ENCODE data around the gene DYNC2H1.

DYNC2H1 gene

GRCh38 chr11:103420593-103420992, 311.4 kb downstream of the DYNC2H1 start:
- DNase-seq (ENCODE audit: low read depth): no peak
- Histone ChIP-seq H3K4me1 (ENCODE audit: control insufficient read depth, insufficient read depth, low read length) (no peaks in the 10 kb centered on the region), H3K9me3 (ENCODE audit: control insufficient read depth, low read length) (no peaks in the 10 kb centered on the region), H3K4me3 (ENCODE audit: low read length) (no peak overlapping the region), H3K36me3 (ENCODE audit: control insufficient read depth, insufficient read depth, low read length, severe bottlenecking) (peaks cover 2% of the 10 kb centered on the region), H3K27me3 (replicated peaks; ENCODE audit: control insufficient read depth, insufficient read depth, low read length) (no peaks in the 10 kb centered on the region), H3K9ac (ENCODE audit: low read length) (no peak overlapping the region)

DNA sequence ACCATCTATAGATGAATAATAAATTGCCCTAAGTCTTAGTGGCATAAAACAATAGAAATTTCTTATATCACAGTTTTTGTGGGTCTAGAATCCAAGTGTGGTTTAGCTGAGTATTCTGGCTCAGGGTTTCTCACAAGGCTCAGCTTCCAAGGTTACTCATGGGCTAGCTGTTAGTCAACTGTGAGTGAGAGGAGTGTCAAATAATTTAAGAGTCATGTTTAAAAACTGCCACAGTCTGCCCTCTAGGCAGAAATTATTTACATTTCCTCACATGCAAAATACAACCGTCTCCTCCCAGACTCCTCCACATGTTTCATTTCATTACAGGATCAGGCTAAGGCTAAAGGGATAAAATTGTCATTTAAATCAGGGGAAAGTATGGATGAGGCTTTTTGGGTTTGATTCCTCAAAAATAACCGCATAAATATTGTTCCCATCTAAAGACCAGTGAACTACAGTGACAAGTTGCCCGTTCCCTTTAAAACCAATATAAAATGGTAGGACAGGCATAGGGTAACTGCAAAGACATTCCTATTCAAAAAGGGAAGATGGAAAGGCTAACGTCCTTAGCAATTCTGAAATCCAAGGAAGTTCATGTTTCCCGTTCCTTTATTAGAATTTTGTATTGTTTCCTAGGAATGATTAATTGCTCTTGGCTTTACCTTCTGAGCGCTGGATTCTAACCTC, 324.3 kb downstream of the DYNC2H1 start:
- H3K9me3 ChIP-seq (ENCODE audit: control insufficient read depth, low read length): no peaks in the 10 kb centered on the region
- peak; percentile 89 for DNase-seq (ENCODE audit: low read depth)
- peaks cover 7% of the 10 kb centered on the region for H3K4me1 ChIP-seq (ENCODE audit: control insufficient read depth, insufficient read depth, low read length)
- no peak overlapping the region for H3K9ac ChIP-seq (ENCODE audit: low read length)
- no peaks in the 10 kb centered on the region for H3K27me3 ChIP-seq (replicated peaks; ENCODE audit: control insufficient read depth, insufficient read depth, low read length)
- H3K36me3 ChIP-seq (ENCODE audit: control insufficient read depth, insufficient read depth, low read length, severe bottlenecking): peaks cover 6% of the 10 kb centered on the region
- no peak overlapping the region for H3K4me3 ChIP-seq (ENCODE audit: low read length)

GRCh38 chr11:103434073-103434411, 324.8 kb downstream of the DYNC2H1 start:
- no peaks in the 10 kb centered on the region for H3K9me3 ChIP-seq (ENCODE audit: control insufficient read depth, low read length)
- no peaks in the 10 kb centered on the region for H3K27me3 ChIP-seq (replicated peaks; ENCODE audit: control insufficient read depth, insufficient read depth, low read length)
- H3K4me1 ChIP-seq (ENCODE audit: control insufficient read depth, insufficient read depth, low read length): peaks cover 7% of the 10 kb centered on the region
- H3K9ac ChIP-seq (ENCODE audit: low read length): no peak overlapping the region
- H3K36me3 ChIP-seq (ENCODE audit: control insufficient read depth, insufficient read depth, low read length, severe bottlenecking): peaks cover 6% of the 10 kb centered on the region
- DNase-seq (ENCODE audit: low read depth): peak; percentile 24
- H3K4me3 ChIP-seq (ENCODE audit: low read length): no peak overlapping the region

- Histone ChIP-seq H3K36me3 (ENCODE audit: control insufficient read depth, insufficient read depth, low read length, severe bottlenecking) (peaks cover 6% of the 10 kb centered on the region), H3K9ac (ENCODE audit: low read length) (no peak overlapping the region), H3K27me3 (replicated peaks; ENCODE audit: control insufficient read depth, insufficient read depth, low read length) (no peaks in the 10 kb centered on the region), H3K4me1 (ENCODE audit: control insufficient read depth, insufficient read depth, low read length) (peaks cover 7% of the 10 kb centered on the region), H3K9me3 (ENCODE audit: control insufficient read depth, low read length) (no peaks in the 10 kb centered on the region), H3K4me3 (ENCODE audit: low read length) (no peak overlapping the region)
- DNase-seq (ENCODE audit: low read depth): no peak
These were observed 327.0 kb downstream of the DYNC2H1 start for GRCh38 chr11:103436131-103436770.

- H3K4me3 ChIP-seq (ENCODE audit: low read length): no peak overlapping the region
- DNase-seq (ENCODE audit: low read depth): no peak
- H3K4me1 ChIP-seq (ENCODE audit: control insufficient read depth, insufficient read depth, low read length): no peaks in the 10 kb centered on the region
- H3K9me3 ChIP-seq (ENCODE audit: control insufficient read depth, low read length): no peaks in the 10 kb centered on the region
- H3K9ac ChIP-seq (ENCODE audit: low read length): no peak overlapping the region
- peaks cover 6% of the 10 kb centered on the region for H3K36me3 ChIP-seq (ENCODE audit: control insufficient read depth, insufficient read depth, low read length, severe bottlenecking)
- no peaks in the 10 kb centered on the region for H3K27me3 ChIP-seq (replicated peaks; ENCODE audit: control insufficient read depth, insufficient read depth, low read length)
These were observed 331.8 kb downstream of the DYNC2H1 start for GRCh38 chr11:103441021-103441420.

- Histone ChIP-seq H3K9ac (ENCODE audit: low read length) (no peak overlapping the region), H3K27me3 (replicated peaks; ENCODE audit: control insufficient read depth, insufficient read depth, low read length) (no peaks in the 10 kb centered on the region), H3K9me3 (ENCODE audit: control insufficient read depth, low read length) (no peaks in the 10 kb centered on the region), H3K4me1 (ENCODE audit: control insufficient read depth, insufficient read depth, low read length) (no peaks in the 10 kb centered on the region), H3K36me3 (ENCODE audit: control insufficient read depth, insufficient read depth, low read length, severe bottlenecking) (no peaks in the 10 kb centered on the region), H3K4me3 (ENCODE audit: low read length) (no peak overlapping the region)
- no peak for DNase-seq (ENCODE audit: low read depth)
These were observed 339.7 kb downstream of the DYNC2H1 start for GRCh38 chr11:103448966-103449365.

- Histone ChIP-seq H3K4me3 (ENCODE audit: low read length) (no peak overlapping the region), H3K9me3 (ENCODE audit: control insufficient read depth, low read length) (no peaks in the 10 kb centered on the region), H3K36me3 (ENCODE audit: control insufficient read depth, insufficient read depth, low read length, severe bottlenecking) (no peaks in the 10 kb centered on the region), H3K9ac (ENCODE audit: low read length) (no peak overlapping the region), H3K4me1 (ENCODE audit: control insufficient read depth, insufficient read depth, low read length) (no peaks in the 10 kb centered on the region), H3K27me3 (replicated peaks; ENCODE audit: control insufficient read depth, insufficient read depth, low read length) (no peaks in the 10 kb centered on the region)
- no peak for DNase-seq (ENCODE audit: low read depth)
These were observed 341.0 kb downstream of the DYNC2H1 start for GRCh38 chr11:103450241-103450640.

GRCh38 chr11:103453126-103453525, 343.9 kb downstream of the DYNC2H1 start:
- DNase-seq (ENCODE audit: low read depth): no peak
- H3K4me1 ChIP-seq (ENCODE audit: control insufficient read depth, insufficient read depth, low read length): no peaks in the 10 kb centered on the region
- no peak overlapping the region for H3K9ac ChIP-seq (ENCODE audit: low read length)
- no peak overlapping the region for H3K4me3 ChIP-seq (ENCODE audit: low read length)
- H3K9me3 ChIP-seq (ENCODE audit: control insufficient read depth, low read length): no peaks in the 10 kb centered on the region
- H3K36me3 ChIP-seq (ENCODE audit: control insufficient read depth, insufficient read depth, low read length, severe bottlenecking): peaks cover 9% of the 10 kb centered on the region
- no peaks in the 10 kb centered on the region for H3K27me3 ChIP-seq (replicated peaks; ENCODE audit: control insufficient read depth, insufficient read depth, low read length)

DNA sequence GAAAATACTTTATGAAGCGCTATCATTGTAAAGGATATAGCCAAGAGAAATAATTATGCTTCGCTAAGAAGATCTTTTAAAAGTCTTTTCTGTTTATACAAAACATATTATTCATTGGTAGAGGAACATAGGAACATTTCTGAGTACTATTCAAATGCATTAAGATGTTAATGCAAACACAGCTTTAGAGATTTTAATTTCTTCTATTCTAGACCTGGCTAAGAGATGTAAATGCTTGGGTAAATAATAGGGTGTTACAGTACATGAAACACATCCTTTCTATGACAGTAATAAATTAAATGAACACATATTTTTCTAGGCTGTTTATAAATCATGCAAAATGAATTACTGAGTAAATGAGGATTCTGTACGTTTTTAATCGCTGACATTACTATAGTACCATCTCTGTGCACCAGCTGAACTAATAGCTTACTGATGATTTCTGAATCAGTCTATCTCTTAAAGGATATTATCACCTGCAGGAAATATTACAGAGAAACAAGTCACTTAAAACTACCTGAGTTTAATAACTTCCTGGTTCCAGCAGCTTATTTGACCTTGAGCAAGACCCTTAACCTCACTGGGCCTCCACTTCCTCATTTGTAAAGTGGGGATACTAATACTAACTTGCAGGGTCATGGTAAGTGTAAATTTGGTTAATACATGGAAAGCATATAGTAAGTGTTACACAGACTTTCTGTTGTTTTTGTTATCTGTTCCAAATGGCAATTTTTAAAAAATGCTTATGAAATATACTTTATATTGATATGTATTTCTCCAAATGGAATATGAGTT, 344.9 kb downstream of the DYNC2H1 start:
- no peak for DNase-seq (ENCODE audit: low read depth)
- Histone ChIP-seq H3K9ac (ENCODE audit: low read length) (no peak overlapping the region), H3K36me3 (ENCODE audit: control insufficient read depth, insufficient read depth, low read length, severe bottlenecking) (peaks cover 9% of the 10 kb centered on the region), H3K4me1 (ENCODE audit: control insufficient read depth, insufficient read depth, low read length) (no peaks in the 10 kb centered on the region), H3K9me3 (ENCODE audit: control insufficient read depth, low read length) (no peaks in the 10 kb centered on the region), H3K27me3 (replicated peaks; ENCODE audit: control insufficient read depth, insufficient read depth, low read length) (no peaks in the 10 kb centered on the region), H3K4me3 (ENCODE audit: low read length) (no peak overlapping the region)

DNA sequence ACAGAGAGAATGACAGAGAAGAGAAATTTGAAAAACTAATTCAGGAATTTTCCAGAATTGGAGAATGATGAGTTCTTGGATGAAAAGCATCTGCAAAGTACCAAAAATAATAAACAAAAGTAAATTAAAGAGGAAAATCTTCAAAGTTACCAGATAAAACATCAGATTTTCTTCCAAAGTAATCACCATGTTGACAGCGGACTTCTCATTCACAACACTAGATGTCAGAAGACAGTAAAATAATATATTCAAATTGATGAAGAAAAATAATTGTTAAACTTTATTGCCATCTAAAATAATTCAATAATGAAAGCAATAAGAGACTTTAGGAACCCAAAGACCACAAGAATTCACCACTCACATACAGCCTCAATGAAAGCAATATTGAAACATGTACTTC, 355.2 kb downstream of the DYNC2H1 start:
- Histone ChIP-seq H3K4me1 (ENCODE audit: control insufficient read depth, insufficient read depth, low read length) (peaks cover 12% of the 10 kb centered on the region), H3K36me3 (ENCODE audit: control insufficient read depth, insufficient read depth, low read length, severe bottlenecking) (peaks cover 3% of the 10 kb centered on the region), H3K9ac (ENCODE audit: low read length) (no peak overlapping the region), H3K4me3 (ENCODE audit: low read length) (no peak overlapping the region), H3K9me3 (ENCODE audit: control insufficient read depth, low read length) (no peaks in the 10 kb centered on the region), H3K27me3 (replicated peaks; ENCODE audit: control insufficient read depth, insufficient read depth, low read length) (no peaks in the 10 kb centered on the region)
- no peak for DNase-seq (ENCODE audit: low read depth)

- no peak overlapping the region for H3K4me3 ChIP-seq (ENCODE audit: low read length)
- H3K36me3 ChIP-seq (ENCODE audit: control insufficient read depth, insufficient read depth, low read length, severe bottlenecking): peaks cover 3% of the 10 kb centered on the region
- H3K9ac ChIP-seq (ENCODE audit: low read length): no peak overlapping the region
- peaks cover 12% of the 10 kb centered on the region for H3K4me1 ChIP-seq (ENCODE audit: control insufficient read depth, insufficient read depth, low read length)
- H3K9me3 ChIP-seq (ENCODE audit: control insufficient read depth, low read length): no peaks in the 10 kb centered on the region
- H3K27me3 ChIP-seq (replicated peaks; ENCODE audit: control insufficient read depth, insufficient read depth, low read length): no peaks in the 10 kb centered on the region
- DNase-seq (ENCODE audit: low read depth): no peak
These were observed 356.4 kb downstream of the DYNC2H1 start for GRCh38 chr11:103465555-103466140.

All from adipocyte (in vitro differentiated cells).